Gastroesophageal sphincter (tissue), 4 donors: Measurements from ENCODE around the gene KRT3. TPM values are rescaled to one million over a fixed set of nuclear protein-coding genes. Genes with fewer than 3 reads are reported as not detected.
"Not testable (repeated sequence)": the region's sequence is repeated elsewhere in the genome, so short reads cannot be mapped to it uniquely, and the experiment has no call there.

Source experiments
- ATAC-seq: fragments of 150-250 bp; one replicate; pipeline ENCODE4 v1.9.1; 2016; ENCODE audit warnings: mild to moderate bottlenecking, moderate library complexity
- H3K27ac ChIP-seq, 4 donors: fragments of 200-600 bp; sonication (generic) in 3 of 4; 1 replicate in 3 of 4; 2 replicates in 1 of 4; pipeline ENCODE4 v1.5.1; 2016 to 2019
- H3K27me3 ChIP-seq: fragments of 200-600 bp; sonication (generic); one replicate; pipeline ENCODE4 v1.5.1; 2019
- H3K36me3 ChIP-seq, 2 donors: fragments of 200-600 bp; sonication (generic); one replicate each; pipeline ENCODE4 v1.5.1; 2019; ENCODE audit warnings: control low read depth in 1 of 2
- H3K4me1 ChIP-seq, 3 donors: fragments of 200-600 bp; sonication (generic); 1 replicate in 2 of 3; 2 replicates in 1 of 3; pipeline ENCODE4 v1.5.1; 2016 to 2019; ENCODE audit warnings: control low read depth in 2 of 3
- H3K4me3 ChIP-seq, 2 donors: fragments of 200-600 bp; sonication (generic); one replicate each; pipeline ENCODE4 v1.5.1; 2019; ENCODE audit warnings: mild to moderate bottlenecking in 1 of 2, moderate library complexity in 1 of 2
- H3K9me3 ChIP-seq, 3 donors: fragments of 200-600 bp; sonication (generic); one replicate each; pipeline ENCODE4 v1.5.1; 2017 to 2019; ENCODE audit warnings: control low read depth in 2 of 3
- CTCF ChIP-seq, 4 experiments: fragments of 200-600 bp in 2 of 4; fragments of 450-650 bp in 2 of 4; sonication (generic) in 1 of 4; IDR thresholded peaks; one replicate each; pipeline ENCODE4 v1.5.1; 2017 to 2019; ENCODE audit warnings: antibody characterized with exemption in 4 of 4, mild to moderate bottlenecking in 2 of 4, moderate library complexity in 2 of 4
- EP300 ChIP-seq: sonication (generic); formaldehyde crosslinking; IDR thresholded peaks from one replicate; pipeline ENCODE4 v1.6.1; 2017; ENCODE audit warnings: antibody characterized with exemption, mild to moderate bottlenecking
- POLR2A ChIP-seq, 2 donors: fragments of 450-650 bp; IDR thresholded peaks; one replicate each; pipeline ENCODE4 v1.6.1; 2017; ENCODE audit warnings: antibody characterized with exemption in 2 of 2, mild to moderate bottlenecking in 2 of 2, moderate library complexity in 1 of 2
- POLR2AphosphoS5 ChIP-seq: sonication (generic); formaldehyde crosslinking; IDR thresholded peaks from one replicate; pipeline ENCODE4 v1.6.1; 2017; ENCODE audit warnings: antibody characterized with exemption
- WGBS, 2 donors: methylation state at CpG; one replicate each; pipeline ENCODE4 v1.1.5; 2018; ENCODE audit warnings: low coverage in 1 of 2; 5-methylcytosine and 5-hydroxymethylcytosine counted together
- total RNA-seq, 4 donors: library from RNA; depleted of rRNA; stranded (reverse); fragments of >200 nt; gene quantifications; one replicate each; pipeline ENCODE4 v1.1.0, GENCODE V29; 2016

KRT3 gene
- total RNA-seq, 4 donors from 2014 or later: not detected

- no peak for TF ChIP-seq EP300
- TF ChIP-seq POLR2AphosphoS5: no peak
- TF ChIP-seq CTCF (IDR thresholded peaks at IDR 0.05): no peak
- TF ChIP-seq POLR2A (IDR thresholded peaks at IDR 0.05): no peak
Observed at GRCh38 chr12:52765702-52766101, 30.2 kb downstream of the KRT3 start.

GRCh38 chr12:52763991-52764390, 31.9 kb downstream of the KRT3 start:
- Histone ChIP-seq H3K4me1 (no peaks in the 10 kb centered on the region), H3K9me3 (peaks cover 0 to 37% (median 0%) of the 10 kb centered on the region in 3 donors), H3K36me3 (no peaks in the 10 kb centered on the region), H3K27ac (no peak overlapping the region), H3K4me3 (no peak overlapping the region), H3K27me3 (peaks cover 6% of the 10 kb centered on the region)
- 50 to 69% methylated on average over 1 to 2 of the region's 2 CpGs for WGBS, 2 donors
- TF ChIP-seq POLR2AphosphoS5 (no peak), EP300 (no peak), POLR2A (IDR thresholded peaks at IDR 0.05) (no peak), CTCF (IDR thresholded peaks at IDR 0.05) (no peak)
- no peak for ATAC-seq

More at GRCh38 chr12:52765702-52766101, 30.2 kb downstream of the KRT3 start:
- WGBS, 2 donors: 64 to 100% methylated on average over 1 of the region's 1 CpG
- ATAC-seq: no peak
- peaks cover 0 to 20% (median 0%) of the 10 kb centered on the region in 3 donors for H3K9me3 ChIP-seq
- no peak overlapping the region for H3K27ac ChIP-seq
- no peaks in the 10 kb centered on the region for H3K36me3 ChIP-seq
- peaks cover 10% of the 10 kb centered on the region for H3K27me3 ChIP-seq
- no peak overlapping the region for H3K4me3 ChIP-seq
- H3K4me1 ChIP-seq: no peaks in the 10 kb centered on the region

GRCh38 chr12:52763036-52763659, 32.8 kb downstream of the KRT3 start:
- H3K27ac ChIP-seq: no peak overlapping the region
- peaks cover 9% of the 10 kb centered on the region for H3K27me3 ChIP-seq
- H3K36me3 ChIP-seq: no peaks in the 10 kb centered on the region
- H3K4me1 ChIP-seq: no peaks in the 10 kb centered on the region
- no peak overlapping the region for H3K4me3 ChIP-seq
- no peak for TF ChIP-seq POLR2A (IDR thresholded peaks at IDR 0.05)
- no peak for TF ChIP-seq POLR2AphosphoS5
- TF ChIP-seq CTCF (IDR thresholded peaks at IDR 0.05): no peak
- TF ChIP-seq EP300: no peak
- ATAC-seq: no peak
- peaks cover 0 to 38% (median 0%) of the 10 kb centered on the region in 3 donors for H3K9me3 ChIP-seq
- WGBS, 2 donors: 69 to 71% methylated on average over 6 to 8 of the region's 9 CpGs

- no peak for ATAC-seq
- 54 to 94% methylated on average over 2 of the region's 2 CpGs for WGBS, 2 donors
- H3K4me1 ChIP-seq: no peaks in the 10 kb centered on the region
Observed at GRCh38 chr12:52761802-52762201, 34.1 kb downstream of the KRT3 start.

GRCh38 chr12:52761218-52761617, 34.7 kb downstream of the KRT3 start:
- Histone ChIP-seq H3K27me3 (peaks cover 18% of the 10 kb centered on the region), H3K9me3 (peaks cover 0 to 38% (median 0%) of the 10 kb centered on the region in 3 donors)
- H3K4me3 ChIP-seq, H3K36me3 ChIP-seq, ATAC-seq, H3K4me1 ChIP-seq, H3K27ac ChIP-seq: not testable (repeated sequence)
- WGBS, 2 donors: 88 to 89% methylated on average over 7 of the region's 8 CpGs

More at GRCh38 chr12:52761802-52762201, 34.1 kb downstream of the KRT3 start:
- no peak overlapping the region for H3K4me3 ChIP-seq
- H3K36me3 ChIP-seq: no peaks in the 10 kb centered on the region
- peaks cover 18% of the 10 kb centered on the region for H3K27me3 ChIP-seq
- no peak for TF ChIP-seq POLR2AphosphoS5
- no peak for TF ChIP-seq POLR2A (IDR thresholded peaks at IDR 0.05)
- TF ChIP-seq EP300: no peak
- TF ChIP-seq CTCF (IDR thresholded peaks at IDR 0.05): no peak
- peaks cover 0 to 38% (median 0%) of the 10 kb centered on the region in 3 donors for H3K9me3 ChIP-seq
- H3K27ac ChIP-seq: no peak overlapping the region
